ENCODE measurements around the gene DST. TPM values are rescaled to one million over a fixed set of nuclear protein-coding genes. Genes with fewer than 3 reads are reported as not detected.
"Not testable (repeated sequence)": the region's sequence is repeated elsewhere in the genome, so short reads cannot be mapped to it uniquely, and the experiment has no call there.

Gene DST
- total and polyA plus RNA-seq, 4 donors: 47.2 to 578 (median 371) TPM

DNA sequence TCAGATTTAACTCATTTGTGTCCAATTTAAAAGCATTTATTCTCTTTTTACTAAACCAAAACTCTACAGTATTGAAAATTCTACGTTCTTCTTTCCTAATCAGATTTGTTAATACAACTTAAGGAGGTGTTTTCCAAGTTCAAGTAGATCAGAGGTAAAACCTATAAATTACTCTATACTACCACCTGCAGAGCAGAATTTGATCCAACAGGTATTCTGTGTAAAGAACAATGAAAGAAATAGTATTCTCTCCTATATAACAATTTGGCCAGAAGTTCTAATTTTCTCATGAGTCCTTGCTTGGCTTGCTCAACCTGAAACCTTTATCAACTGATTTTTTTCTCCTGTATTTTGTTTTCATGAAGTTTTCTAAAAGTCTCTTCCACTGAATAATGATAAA, 28.5 kb upstream of the DST start:
- Histone ChIP-seq H3K27me3 (ENCODE audit: control insufficient read depth in 1 of 2, insufficient read depth in 2 of 2, low read length in 1 of 2) (no peaks in the 10 kb centered on the region), H3K4me3 (ENCODE audit: low read length in 2 of 2) (no peak overlapping the region), H3K4me1 (ENCODE audit: control insufficient read depth in 1 of 2, insufficient read depth in 2 of 2, low read length in 2 of 2) (peaks cover 0 to 4% of the 10 kb centered on the region in 2 donors)

DNA sequence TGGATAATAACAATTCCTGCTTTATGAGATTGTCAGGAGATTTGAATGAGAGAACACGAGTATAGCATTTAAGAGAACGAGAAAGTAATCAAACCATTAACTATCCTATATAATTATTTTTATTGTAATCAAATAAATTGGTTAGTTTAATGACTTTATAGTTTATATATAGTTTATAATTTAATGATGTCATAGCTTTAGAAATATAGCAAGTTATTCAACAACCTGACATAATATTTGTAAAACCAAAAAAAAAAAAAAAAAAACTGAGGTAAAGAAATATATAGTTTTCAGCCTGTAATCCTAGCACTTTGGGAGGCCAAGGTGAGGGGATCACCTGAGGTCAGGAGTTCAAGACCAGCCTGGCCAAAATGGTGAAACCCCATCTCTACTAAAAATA, 26.4 kb upstream of the DST start:
- DNase-seq: no peak
- H3K9me3 ChIP-seq (ENCODE audit: control insufficient read depth, low read length): no peaks in the 10 kb centered on the region
- H3K36me3 ChIP-seq (ENCODE audit: control insufficient read depth in 1 of 2, insufficient read depth in 2 of 2, low read length in 1 of 2): no peaks in the 10 kb centered on the region
- intact Hi-C loops (cut with DNase I): no loop called here
- WGBS, 2 donors: 94 to 96% methylated on average over 2 of the region's 2 CpGs
- H3K4me1 ChIP-seq (ENCODE audit: control insufficient read depth in 1 of 2, insufficient read depth in 2 of 2, low read length in 2 of 2): peaks cover 0 to 6% of the 10 kb centered on the region in 2 donors
- no peak overlapping the region for H3K27ac ChIP-seq (ENCODE audit: low read depth in 1 of 2, low read length in 2 of 2)
- H3K27me3 ChIP-seq (ENCODE audit: control insufficient read depth in 1 of 2, insufficient read depth in 2 of 2, low read length in 1 of 2): no peaks in the 10 kb centered on the region
- no peak for ATAC-seq (ENCODE audit: low FRiP score)
- H3K4me3 ChIP-seq (ENCODE audit: low read length in 2 of 2): no peak overlapping the region

More for the DNA sequence above, 28.5 kb upstream of the DST start:
- DNase-seq (no peak), ATAC-seq (ENCODE audit: low FRiP score) (no peak)
- peak overlapping the region in 1 of 2 donors; percentile 57 for H3K27ac ChIP-seq (ENCODE audit: low read depth in 1 of 2, low read length in 2 of 2)
- WGBS, 2 donors: 96 to 100% methylated on average over 1 of the region's 1 CpG
- no peaks in the 10 kb centered on the region for H3K9me3 ChIP-seq (ENCODE audit: control insufficient read depth, low read length)
- H3K36me3 ChIP-seq (ENCODE audit: control insufficient read depth in 1 of 2, insufficient read depth in 2 of 2, low read length in 1 of 2): no peaks in the 10 kb centered on the region
- intact Hi-C loops (cut with DNase I): no loop called here

DNA sequence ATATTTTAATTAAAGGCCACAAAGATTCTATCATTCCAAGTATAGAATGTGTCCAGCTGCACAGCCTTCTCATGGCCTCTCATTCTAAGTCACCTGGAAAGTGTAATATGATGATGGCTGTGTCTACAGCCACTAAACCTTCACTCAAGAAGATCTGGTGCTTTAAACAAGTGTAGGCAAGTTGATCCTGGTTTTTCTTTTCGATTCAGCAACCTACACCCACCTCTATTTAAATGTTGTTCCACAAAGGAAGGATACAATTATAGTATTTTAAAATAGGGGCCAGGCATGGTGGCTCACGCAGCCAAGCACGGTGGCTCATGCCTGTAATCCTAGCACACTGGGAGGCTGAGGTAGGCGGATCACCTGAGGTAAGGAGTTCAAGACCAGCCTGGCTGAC, 25.5 kb upstream of the DST start:
- no peak for DNase-seq
- Histone ChIP-seq H3K9me3 (ENCODE audit: control insufficient read depth, low read length) (no peaks in the 10 kb centered on the region), H3K27me3 (ENCODE audit: control insufficient read depth in 1 of 2, insufficient read depth in 2 of 2, low read length in 1 of 2) (no peaks in the 10 kb centered on the region), H3K4me3 (ENCODE audit: low read length in 2 of 2) (no peak overlapping the region), H3K36me3 (ENCODE audit: control insufficient read depth in 1 of 2, insufficient read depth in 2 of 2, low read length in 1 of 2) (no peaks in the 10 kb centered on the region), H3K4me1 (ENCODE audit: control insufficient read depth in 1 of 2, insufficient read depth in 2 of 2, low read length in 2 of 2) (peaks cover 0 to 7% of the 10 kb centered on the region in 2 donors), H3K27ac (ENCODE audit: low read depth in 1 of 2, low read length in 2 of 2) (no peak overlapping the region)
- ATAC-seq (ENCODE audit: low FRiP score): no peak
- intact Hi-C loops (cut with DNase I): no loop called here
- WGBS, 2 donors: 98 to 99% methylated on average over 4 of the region's 4 CpGs

DNA sequence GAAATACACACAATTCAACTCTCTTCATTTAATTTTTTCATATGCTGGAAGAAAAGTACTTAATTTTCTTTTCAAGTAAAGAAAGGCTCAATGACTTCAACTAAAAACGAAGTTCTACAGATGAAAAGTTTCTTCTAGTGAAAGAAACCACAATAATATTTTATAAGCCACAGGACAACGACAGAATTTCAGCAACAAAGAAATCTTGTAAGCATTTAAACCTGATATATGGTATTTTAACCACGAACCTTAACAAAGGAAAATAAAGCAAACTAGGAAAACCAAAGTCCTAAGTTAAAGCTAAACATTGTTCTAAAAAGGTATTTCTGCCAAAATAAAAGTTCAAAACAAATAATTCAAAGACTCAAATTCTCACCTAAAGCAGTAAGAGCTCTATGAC, 24.6 kb upstream of the DST start:
- WGBS, 2 donors: 49 to 52% methylated on average over 3 of the region's 3 CpGs
- Histone ChIP-seq H3K27me3 (ENCODE audit: control insufficient read depth in 1 of 2, insufficient read depth in 2 of 2, low read length in 1 of 2) (no peaks in the 10 kb centered on the region), H3K4me1 (ENCODE audit: control insufficient read depth in 1 of 2, insufficient read depth in 2 of 2, low read length in 2 of 2) (peaks cover 0 to 7% of the 10 kb centered on the region in 2 donors), H3K36me3 (ENCODE audit: control insufficient read depth in 1 of 2, insufficient read depth in 2 of 2, low read length in 1 of 2) (no peaks in the 10 kb centered on the region), H3K4me3 (ENCODE audit: low read length in 2 of 2) (no peak overlapping the region), H3K27ac (ENCODE audit: low read depth in 1 of 2, low read length in 2 of 2) (no peak overlapping the region), H3K9me3 (ENCODE audit: control insufficient read depth, low read length) (no peaks in the 10 kb centered on the region)
- no peak for DNase-seq
- intact Hi-C loops (cut with DNase I): no loop called here
- ATAC-seq (ENCODE audit: low FRiP score): no peak

DNA sequence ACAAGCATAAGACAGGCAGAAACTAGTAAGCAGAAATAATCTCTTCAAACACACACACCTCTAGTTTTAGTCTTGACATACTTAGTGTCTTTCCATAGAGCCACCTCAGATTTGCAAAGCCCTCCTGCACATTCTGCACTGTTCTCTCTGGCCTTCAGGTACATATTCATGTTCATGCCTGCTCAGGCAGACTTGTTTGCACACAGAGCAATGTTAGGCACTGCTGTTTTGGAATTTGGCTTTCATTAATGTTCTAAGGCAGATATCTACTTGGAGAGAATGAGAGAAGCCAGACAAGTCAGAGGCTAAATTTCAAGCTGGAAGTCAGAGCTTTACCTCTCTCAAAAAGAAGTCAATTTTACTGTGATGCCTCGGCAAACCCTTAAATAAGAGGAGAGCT, 21.3 kb upstream of the DST start:
- Histone ChIP-seq H3K27ac (ENCODE audit: low read depth in 1 of 2, low read length in 2 of 2) (no peak overlapping the region), H3K9me3 (ENCODE audit: control insufficient read depth, low read length) (no peaks in the 10 kb centered on the region), H3K4me1 (ENCODE audit: control insufficient read depth in 1 of 2, insufficient read depth in 2 of 2, low read length in 2 of 2) (peaks cover 0 to 4% of the 10 kb centered on the region in 2 donors), H3K4me3 (ENCODE audit: low read length in 2 of 2) (no peak overlapping the region), H3K36me3 (ENCODE audit: control insufficient read depth in 1 of 2, insufficient read depth in 2 of 2, low read length in 1 of 2) (no peaks in the 10 kb centered on the region), H3K27me3 (ENCODE audit: control insufficient read depth in 1 of 2, insufficient read depth in 2 of 2, low read length in 1 of 2) (no peaks in the 10 kb centered on the region)
- 66 to 71% methylated on average over 1 of the region's 1 CpG for WGBS, 2 donors
- no peak for ATAC-seq (ENCODE audit: low FRiP score)
- DNase-seq: no peak
- intact Hi-C loops (cut with DNase I): no loop called here

DNA sequence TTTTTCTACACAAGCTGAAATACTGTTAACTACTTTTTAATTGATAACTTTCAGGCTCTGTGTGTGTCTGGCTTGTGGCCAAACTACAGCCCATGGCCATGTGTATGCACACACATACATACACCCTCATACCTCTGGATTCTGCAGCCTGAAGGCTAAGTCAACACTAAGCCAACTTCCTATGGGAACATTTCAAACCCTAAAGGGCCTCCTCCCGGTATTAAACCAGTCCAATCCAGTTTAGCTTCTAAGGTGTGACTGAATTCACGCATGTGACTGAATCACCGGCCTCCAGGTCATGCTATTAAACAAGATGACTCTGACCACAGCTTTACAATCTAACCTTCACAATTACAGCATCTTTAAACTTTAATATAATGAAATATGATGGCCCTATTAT, 20.7 kb upstream of the DST start:
- H3K36me3 ChIP-seq (ENCODE audit: control insufficient read depth in 1 of 2, insufficient read depth in 2 of 2, low read length in 1 of 2): no peaks in the 10 kb centered on the region
- H3K9me3 ChIP-seq (ENCODE audit: control insufficient read depth, low read length): no peaks in the 10 kb centered on the region
- H3K27ac ChIP-seq (ENCODE audit: low read depth in 1 of 2, low read length in 2 of 2): no peak overlapping the region
- WGBS, 2 donors: 91 to 93% methylated on average over 3 of the region's 3 CpGs
- no peak for ATAC-seq (ENCODE audit: low FRiP score)
- no peaks in the 10 kb centered on the region for H3K27me3 ChIP-seq (ENCODE audit: control insufficient read depth in 1 of 2, insufficient read depth in 2 of 2, low read length in 1 of 2)
- no peak for DNase-seq
- peaks cover 0 to 4% of the 10 kb centered on the region in 2 donors for H3K4me1 ChIP-seq (ENCODE audit: control insufficient read depth in 1 of 2, insufficient read depth in 2 of 2, low read length in 2 of 2)
- intact Hi-C loops (cut with DNase I): no loop called here
- H3K4me3 ChIP-seq (ENCODE audit: low read length in 2 of 2): no peak overlapping the region

DNA sequence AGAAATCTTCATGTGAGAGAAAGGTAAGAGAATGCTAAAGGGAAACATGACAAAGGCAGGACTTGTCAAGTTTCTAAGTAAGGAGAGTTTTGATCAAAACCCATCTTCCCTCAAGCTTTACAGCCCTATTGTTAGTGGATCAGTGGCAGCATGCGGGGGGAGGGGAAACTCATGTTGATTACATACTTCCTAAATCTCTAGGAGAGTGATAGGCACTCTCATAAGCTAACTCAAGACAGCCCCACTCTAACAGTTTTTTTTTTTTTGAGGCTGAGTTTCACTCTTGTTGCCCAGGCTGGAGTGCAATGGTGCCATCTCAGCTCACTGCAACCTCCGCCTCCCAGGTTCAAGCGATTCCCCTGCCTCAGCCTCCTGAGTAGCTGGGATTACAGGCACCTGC, 18.6 kb upstream of the DST start:
- H3K9me3 ChIP-seq (ENCODE audit: control insufficient read depth, low read length); H3K27ac ChIP-seq (ENCODE audit: low read depth in 1 of 2, low read length in 2 of 2); H3K4me3 ChIP-seq (ENCODE audit: low read length in 2 of 2); intact Hi-C loops (cut with DNase I); DNase-seq; H3K4me1 ChIP-seq (ENCODE audit: control insufficient read depth in 1 of 2, insufficient read depth in 2 of 2, low read length in 2 of 2); H3K27me3 ChIP-seq (ENCODE audit: control insufficient read depth in 1 of 2, insufficient read depth in 2 of 2, low read length in 1 of 2); H3K36me3 ChIP-seq (ENCODE audit: control insufficient read depth in 1 of 2, insufficient read depth in 2 of 2, low read length in 1 of 2); ATAC-seq (ENCODE audit: low FRiP score): not testable (repeated sequence)
- WGBS, 2 donors: 96 to 98% methylated on average over 3 of the region's 3 CpGs

DNA sequence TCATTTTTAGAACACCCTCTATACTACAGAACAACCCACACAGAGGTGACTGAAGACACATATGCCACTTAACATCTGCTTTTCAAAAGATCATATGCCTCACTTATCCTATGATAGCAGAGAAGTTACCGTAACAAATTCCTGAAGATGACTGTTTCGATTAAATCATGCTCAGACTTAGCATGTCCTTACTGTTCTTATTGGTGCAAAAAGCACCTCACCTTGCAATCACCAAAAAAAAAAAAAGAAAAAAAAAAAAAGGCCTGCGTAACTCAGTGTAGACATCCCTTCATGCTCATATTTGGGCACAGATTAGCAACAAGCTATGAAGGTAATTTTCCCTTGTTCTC, 17.7 kb upstream of the DST start:
- Histone ChIP-seq H3K27me3 (ENCODE audit: control insufficient read depth in 1 of 2, insufficient read depth in 2 of 2, low read length in 1 of 2) (no peaks in the 10 kb centered on the region), H3K4me1 (ENCODE audit: control insufficient read depth in 1 of 2, insufficient read depth in 2 of 2, low read length in 2 of 2) (peaks cover 0 to 3% of the 10 kb centered on the region in 2 donors), H3K9me3 (ENCODE audit: control insufficient read depth, low read length) (no peaks in the 10 kb centered on the region), H3K27ac (ENCODE audit: low read depth in 1 of 2, low read length in 2 of 2) (no peak overlapping the region), H3K4me3 (ENCODE audit: low read length in 2 of 2) (no peak overlapping the region), H3K36me3 (ENCODE audit: control insufficient read depth in 1 of 2, insufficient read depth in 2 of 2, low read length in 1 of 2) (no peaks in the 10 kb centered on the region)
- DNase-seq: no peak
- 90 to 92% methylated on average over 3 of the region's 3 CpGs for WGBS, 2 donors
- ATAC-seq (ENCODE audit: low FRiP score): no peak
- intact Hi-C loops (cut with DNase I): no loop called here

DNA sequence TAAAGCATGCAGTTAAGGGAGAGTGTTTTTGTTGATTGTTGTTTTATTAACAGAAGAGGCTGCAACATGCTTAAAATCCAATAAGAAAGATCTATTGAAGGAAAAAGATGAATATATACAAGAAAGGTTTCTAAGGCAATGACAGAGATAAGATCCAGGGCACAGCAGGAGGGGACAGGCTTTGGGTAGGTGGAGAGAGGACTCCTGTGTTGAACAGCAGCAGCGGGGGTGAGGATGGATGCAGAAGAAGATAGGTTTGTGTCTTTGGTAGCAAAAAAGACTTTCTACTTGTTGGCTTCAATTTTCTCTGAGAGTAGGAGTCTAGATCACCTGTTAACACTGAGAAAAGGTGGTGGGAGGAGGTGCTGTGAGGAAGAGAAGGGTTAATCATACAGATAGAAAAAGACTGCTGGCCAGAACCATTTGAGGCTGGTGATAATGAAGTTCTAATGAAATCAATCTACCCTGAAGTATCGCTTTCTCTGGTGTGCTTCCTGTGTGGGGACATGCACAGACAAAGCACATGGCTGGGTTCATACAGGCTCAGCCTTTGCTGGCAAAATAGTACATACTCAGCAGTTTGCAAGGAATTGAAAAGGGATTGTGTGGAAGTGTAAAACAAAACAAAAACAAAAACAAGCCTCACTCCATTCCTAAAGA, 17.2 kb upstream of the DST start:
- ATAC-seq (ENCODE audit: low FRiP score): no peak
- DNase-seq: no peak
- Histone ChIP-seq H3K9me3 (ENCODE audit: control insufficient read depth, low read length) (no peaks in the 10 kb centered on the region), H3K4me3 (ENCODE audit: low read length in 2 of 2) (no peak overlapping the region), H3K27ac (ENCODE audit: low read depth in 1 of 2, low read length in 2 of 2) (no peak overlapping the region), H3K4me1 (ENCODE audit: control insufficient read depth in 1 of 2, insufficient read depth in 2 of 2, low read length in 2 of 2) (peaks cover 0 to 3% of the 10 kb centered on the region in 2 donors), H3K36me3 (ENCODE audit: control insufficient read depth in 1 of 2, insufficient read depth in 2 of 2, low read length in 1 of 2) (no peaks in the 10 kb centered on the region), H3K27me3 (ENCODE audit: control insufficient read depth in 1 of 2, insufficient read depth in 2 of 2, low read length in 1 of 2) (no peaks in the 10 kb centered on the region)
- intact Hi-C loops (cut with DNase I): no loop called here
- 92 to 94% methylated on average over 2 of the region's 2 CpGs for WGBS, 2 donors
